Mucosa of descending colon (tissue), 3 donors: ENCODE results near the gene SMARCA2. TPM values are rescaled to one million over a fixed set of nuclear protein-coding genes. Genes with fewer than 3 reads are reported as not detected.

Source experiments
- ATAC-seq: fragments of 200-7000 bp; cut with Tn5 transposase; one replicate; pipeline ENCODE4 v1.9.1; 2020; ENCODE audit warnings: mild to moderate bottlenecking, moderate library complexity
- DNase-seq, 3 donors: peaks; one replicate each; pipeline ENCODE4 v3.0.0-alpha.2; 2020
- H3K36me3 ChIP-seq: fragments of 200-600 bp; one replicate; pipeline ENCODE4 v1.8.0; 2021; ENCODE audit warnings: low read depth, mild to moderate bottlenecking
- H3K4me1 ChIP-seq: fragments of 200-600 bp; one replicate; pipeline ENCODE4 v1.8.0; 2021; ENCODE audit warnings: low read depth, mild to moderate bottlenecking
- H3K4me3 ChIP-seq: fragments of 200-600 bp; one replicate; pipeline ENCODE4 v1.8.0; 2021; ENCODE audit warnings: mild to moderate bottlenecking
- H3K9me3 ChIP-seq: fragments of 200-600 bp; one replicate; pipeline ENCODE4 v1.8.0; 2021; ENCODE audit warnings: mild to moderate bottlenecking
- CTCF ChIP-seq: fragments of 200-600 bp; IDR thresholded peaks from one replicate; pipeline ENCODE4 v1.8.0; 2022; ENCODE audit warnings: antibody characterized with exemption, mild to moderate bottlenecking
- intact Hi-C, 2 donors: fragments of 100-400 bp; cut with DNase I in 1 of 2; cut with micrococcal nuclease in 1 of 2; formaldehyde crosslinking; loops; one replicate each; pipeline versions ENCODE4 v1.11.0 to v1.11.1; 2022; cut with DNase I, micrococcal nuclease
- total RNA-seq, 3 donors: library from RNA; stranded (reverse); fragmentation: NEBNext Ultra II Directional in 2 of 3; extraction: Animal tissue kit (Norgen Biotek cat#: 25700) in 2 of 3; gene quantifications; one replicate each; pipeline versions ENCODE4 v1.2.1 to v1.2.4, GENCODE V29; 2021 to 2023
- donor health status: DM: no; HTN: no; CAD: no; lungs with moderate emphysema.
- donor health status: DM: no; HTN: no; CAD: no.
- donor health status: DM: no; HTN: yes; CAD: no.

Gene SMARCA2
- total RNA-seq, 3 donors from 2014 or later, result 105 to 131 (median 117) TPM

- H3K36me3 ChIP-seq, result no peaks in the 10 kb centered on the region
- intact Hi-C loops, result no loop called here
- no peak for ATAC-seq
Measured at GRCh38 chr9:2072752-2073405, 57.7 kb downstream of the SMARCA2 start.

GRCh38 chr9:2082772-2083171 lies 67.6 kb downstream of the SMARCA2 start:
- H3K9me3 ChIP-seq, result no peaks in the 10 kb centered on the region
- no peaks in the 10 kb centered on the region for H3K36me3 ChIP-seq
- H3K4me1 ChIP-seq, result no peaks in the 10 kb centered on the region
- intact Hi-C loops, result no loop called here
- DNase-seq (no peak), ATAC-seq (no peak)
- H3K4me3 ChIP-seq, result no peak overlapping the region
- TF ChIP-seq CTCF, result no peak

More at GRCh38 chr9:2072752-2073405, 57.7 kb downstream of the SMARCA2 start:
- Histone ChIP-seq H3K4me3 (no peak overlapping the region), H3K9me3 (no peaks in the 10 kb centered on the region), H3K4me1 (no peaks in the 10 kb centered on the region)
- no peak for DNase-seq
- TF ChIP-seq CTCF, result no peak

- no peaks in the 10 kb centered on the region for H3K36me3 ChIP-seq
- DNase-seq, result no peak
- TF ChIP-seq CTCF, result no peak
- no peaks in the 10 kb centered on the region for H3K4me1 ChIP-seq
- H3K4me3 ChIP-seq, result no peak overlapping the region
- no peak for ATAC-seq
- no peaks in the 10 kb centered on the region for H3K9me3 ChIP-seq
- intact Hi-C loops, result no loop called here
Measured at GRCh38 chr9:2083479-2083878, 68.3 kb downstream of the SMARCA2 start.

- Histone ChIP-seq H3K4me3 (no peak overlapping the region), H3K4me1 (no peaks in the 10 kb centered on the region), H3K36me3 (no peaks in the 10 kb centered on the region), H3K9me3 (no peaks in the 10 kb centered on the region)
- DNase-seq (no peak), ATAC-seq (no peak)
- TF ChIP-seq CTCF, result no peak
- intact Hi-C loops, result no loop called here
Measured at GRCh38 chr9:2085716-2086115, 70.6 kb downstream of the SMARCA2 start.

GRCh38 chr9:2086116-2086515 lies 71.0 kb downstream of the SMARCA2 start:
- no peak for DNase-seq
- ATAC-seq, result no peak
- no peaks in the 10 kb centered on the region for H3K36me3 ChIP-seq
- H3K4me3 ChIP-seq, result no peak overlapping the region
- TF ChIP-seq CTCF, result no peak
- no peaks in the 10 kb centered on the region for H3K4me1 ChIP-seq
- intact Hi-C loops, result no loop called here
- no peaks in the 10 kb centered on the region for H3K9me3 ChIP-seq

- Histone ChIP-seq H3K4me3 (no peak overlapping the region), H3K4me1 (no peaks in the 10 kb centered on the region), H3K36me3 (no peaks in the 10 kb centered on the region), H3K9me3 (no peaks in the 10 kb centered on the region)
- ATAC-seq (no peak), DNase-seq (no peak)
- no peak for TF ChIP-seq CTCF
- intact Hi-C loops, result no loop called here
Measured at GRCh38 chr9:2086971-2087370, 71.8 kb downstream of the SMARCA2 start.
